Smooth muscle cell (in vitro differentiated cells): ENCODE results near the gene DOK6. TPM values are rescaled to one million over a fixed set of nuclear protein-coding genes. Genes with fewer than 3 reads are reported as not detected.

Experiments
- DNase-seq: peaks from one replicate; lab custom pipeline; 2025; ENCODE audit not compliant: unreplicated experiment; lab: John Stamatoyannopoulos, UW
- H2AFZ ChIP-seq: fragments of 200-600 bp; sonication (generic); 2 replicates; pipeline ENCODE4 v1.6.0; 2016; ENCODE audit warnings: antibody characterized with exemption, low read depth, mild to moderate bottlenecking
- H3F3A ChIP-seq: fragments of 200-600 bp; sonication (generic); 2 replicates; pipeline ENCODE4 v1.6.0; 2017; ENCODE audit warnings: antibody characterized with exemption, low read depth
- H3K27ac ChIP-seq: fragments of 200-600 bp; sonication (generic); 2 replicates; pipeline ENCODE4 v1.5.1; 2016; ENCODE audit warnings: low read depth, mild to moderate bottlenecking
- H3K27me3 ChIP-seq: fragments of 200-600 bp; sonication (generic); 2 replicates; pipeline ENCODE4 v1.6.1; 2016; ENCODE audit warnings: low read depth, mild to moderate bottlenecking
- H3K36me3 ChIP-seq: fragments of 200-600 bp; sonication (generic); 2 replicates; pipeline ENCODE4 v1.5.1; 2016; ENCODE audit warnings: low read depth
- H3K4me1 ChIP-seq: fragments of 200-600 bp; sonication (generic); 2 replicates; pipeline ENCODE4 v1.5.1; 2016; ENCODE audit warnings: low read depth
- H3K4me2 ChIP-seq: fragments of 200-600 bp; sonication (generic); 2 replicates; pipeline ENCODE4 v1.6.0; 2016; ENCODE audit warnings: mild to moderate bottlenecking
- H3K4me3 ChIP-seq: fragments of 200-600 bp; sonication (generic); 2 replicates; pipeline ENCODE4 v1.5.1; 2016; ENCODE audit warnings: mild to moderate bottlenecking
- H3K79me2 ChIP-seq: fragments of 200-600 bp; sonication (generic); 2 replicates; pipeline ENCODE4 v1.6.0; 2016; ENCODE audit warnings: low read depth, mild to moderate bottlenecking
- H3K9ac ChIP-seq: fragments of 200-600 bp; sonication (generic); 2 replicates; pipeline ENCODE4 v1.6.0; 2016; ENCODE audit warnings: low read depth
- H3K9me3 ChIP-seq: fragments of 200-600 bp; sonication (generic); replicated peaks from 2 replicates; pipeline ENCODE4 v1.5.1; 2016; ENCODE audit warnings: low read depth
- H4K20me1 ChIP-seq: fragments of 200-600 bp; sonication (generic); 2 replicates; pipeline ENCODE4 v1.6.0; 2016; ENCODE audit warnings: low read depth
- WGBS: methylation state at CpG from one replicate; pipeline ENCODE4 v1.1.7; 2016; ENCODE audit warnings: low lambda C conversion rate; 5-methylcytosine and 5-hydroxymethylcytosine counted together
- polyA plus RNA-seq: library from polyadenylated mRNA; unstranded; fragments of >200 nt; fragmentation: Nextera tagmentation; extraction: Ambion mirVana; gene quantifications from 2 replicates; pipeline ENCODE4 v1.2.1, GENCODE V29; 2016
- total RNA-seq: library from RNA; depleted of rRNA; stranded (reverse); fragments of >200 nt; gene quantifications from 2 replicates; pipeline ENCODE4 v1.2.3, GENCODE V29; 2014
- TF ChIP-seq, protein P1 (sequence below): fragments of 200-600 bp; sonication (generic); IDR thresholded peaks from 2 replicates; pipeline ENCODE4 v1.5.1; 2017; ENCODE audit warnings: borderline replicate concordance, mild to moderate bottlenecking, antibody characterized with exemption; ENCODE audit not compliant: insufficient read depth, poor library complexity, severe bottlenecking

DOK6 gene
- total and polyA plus RNA-seq, 2 experiments from 2014 or later: 7.2 to 21.4 TPM

DNA sequence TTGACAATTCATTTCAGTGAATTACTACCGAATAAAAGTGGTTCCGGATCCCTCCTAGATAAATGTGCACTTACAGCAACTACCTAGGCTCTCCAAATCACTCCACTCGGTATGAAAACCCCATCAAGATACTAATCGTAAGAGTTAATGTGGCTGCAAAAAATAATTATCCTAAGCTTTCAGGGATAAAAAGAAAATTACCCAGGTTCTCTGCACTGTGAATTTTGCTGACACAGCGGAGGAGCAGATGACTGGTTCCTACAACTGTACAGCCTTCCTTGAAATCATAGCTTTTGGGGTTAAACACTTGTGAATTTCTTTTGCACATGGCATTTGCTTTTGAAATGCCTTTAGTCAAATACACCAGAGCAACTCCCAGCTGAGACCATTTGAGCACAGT lies 442.3 kb downstream of the DOK6 start:
- H2AFZ ChIP-seq: no peak overlapping the region
- H3K36me3 ChIP-seq: no peaks in the 10 kb centered on the region
- no peaks in the 10 kb centered on the region for H3K79me2 ChIP-seq
- H3F3A ChIP-seq: peaks cover 20% of the 10 kb centered on the region
- no peaks in the 10 kb centered on the region for H3K9me3 ChIP-seq
- H3K27ac ChIP-seq: no peak overlapping the region
- 74% methylated on average over 5 of the region's 5 CpGs for WGBS
- no peak overlapping the region for H3K4me3 ChIP-seq
- H3K27me3 ChIP-seq: no peaks in the 10 kb centered on the region
- DNase-seq: no peak
- TF ChIP-seq, protein P1, sequence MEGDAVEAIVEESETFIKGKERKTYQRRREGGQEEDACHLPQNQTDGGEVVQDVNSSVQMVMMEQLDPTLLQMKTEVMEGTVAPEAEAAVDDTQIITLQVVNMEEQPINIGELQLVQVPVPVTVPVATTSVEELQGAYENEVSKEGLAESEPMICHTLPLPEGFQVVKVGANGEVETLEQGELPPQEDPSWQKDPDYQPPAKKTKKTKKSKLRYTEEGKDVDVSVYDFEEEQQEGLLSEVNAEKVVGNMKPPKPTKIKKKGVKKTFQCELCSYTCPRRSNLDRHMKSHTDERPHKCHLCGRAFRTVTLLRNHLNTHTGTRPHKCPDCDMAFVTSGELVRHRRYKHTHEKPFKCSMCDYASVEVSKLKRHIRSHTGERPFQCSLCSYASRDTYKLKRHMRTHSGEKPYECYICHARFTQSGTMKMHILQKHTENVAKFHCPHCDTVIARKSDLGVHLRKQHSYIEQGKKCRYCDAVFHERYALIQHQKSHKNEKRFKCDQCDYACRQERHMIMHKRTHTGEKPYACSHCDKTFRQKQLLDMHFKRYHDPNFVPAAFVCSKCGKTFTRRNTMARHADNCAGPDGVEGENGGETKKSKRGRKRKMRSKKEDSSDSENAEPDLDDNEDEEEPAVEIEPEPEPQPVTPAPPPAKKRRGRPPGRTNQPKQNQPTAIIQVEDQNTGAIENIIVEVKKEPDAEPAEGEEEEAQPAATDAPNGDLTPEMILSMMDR: no peak
- H3K9ac ChIP-seq: no peak overlapping the region
- no peak overlapping the region for H3K4me2 ChIP-seq
- H3K4me1 ChIP-seq: peaks cover 16% of the 10 kb centered on the region
- no peaks in the 10 kb centered on the region for H4K20me1 ChIP-seq

DNA sequence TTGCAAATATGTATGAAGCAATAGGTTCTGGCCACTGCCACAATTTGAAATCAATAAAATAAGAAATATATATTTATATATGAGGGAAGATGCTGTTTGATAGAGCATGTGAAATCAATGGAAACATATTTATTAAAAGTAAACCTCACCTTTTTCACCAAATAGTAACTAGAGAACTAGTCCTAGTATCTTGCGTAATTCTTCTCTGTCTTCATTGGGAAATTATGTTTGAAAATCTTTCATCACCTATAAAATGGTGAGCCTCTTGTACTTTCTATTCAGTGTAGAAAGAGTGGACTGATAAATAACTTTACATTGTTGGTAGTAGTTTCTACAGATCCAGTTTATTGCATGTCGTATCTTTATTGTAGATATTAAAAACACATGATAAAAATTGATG lies 444.0 kb downstream of the DOK6 start:
- Histone ChIP-seq H3K27me3 (no peaks in the 10 kb centered on the region), H3F3A (peaks cover 15% of the 10 kb centered on the region), H3K9me3 (no peaks in the 10 kb centered on the region), H3K36me3 (no peaks in the 10 kb centered on the region), H4K20me1 (no peaks in the 10 kb centered on the region), H3K9ac (no peak overlapping the region), H2AFZ (no peak overlapping the region), H3K4me3 (no peak overlapping the region), H3K79me2 (no peaks in the 10 kb centered on the region), H3K4me2 (no peak overlapping the region), H3K27ac (no peak overlapping the region), H3K4me1 (peaks cover 16% of the 10 kb centered on the region)
- WGBS: 96% methylated on average over 2 of the region's 2 CpGs
- DNase-seq: no peak
- TF ChIP-seq, protein P1: no peak

DNA sequence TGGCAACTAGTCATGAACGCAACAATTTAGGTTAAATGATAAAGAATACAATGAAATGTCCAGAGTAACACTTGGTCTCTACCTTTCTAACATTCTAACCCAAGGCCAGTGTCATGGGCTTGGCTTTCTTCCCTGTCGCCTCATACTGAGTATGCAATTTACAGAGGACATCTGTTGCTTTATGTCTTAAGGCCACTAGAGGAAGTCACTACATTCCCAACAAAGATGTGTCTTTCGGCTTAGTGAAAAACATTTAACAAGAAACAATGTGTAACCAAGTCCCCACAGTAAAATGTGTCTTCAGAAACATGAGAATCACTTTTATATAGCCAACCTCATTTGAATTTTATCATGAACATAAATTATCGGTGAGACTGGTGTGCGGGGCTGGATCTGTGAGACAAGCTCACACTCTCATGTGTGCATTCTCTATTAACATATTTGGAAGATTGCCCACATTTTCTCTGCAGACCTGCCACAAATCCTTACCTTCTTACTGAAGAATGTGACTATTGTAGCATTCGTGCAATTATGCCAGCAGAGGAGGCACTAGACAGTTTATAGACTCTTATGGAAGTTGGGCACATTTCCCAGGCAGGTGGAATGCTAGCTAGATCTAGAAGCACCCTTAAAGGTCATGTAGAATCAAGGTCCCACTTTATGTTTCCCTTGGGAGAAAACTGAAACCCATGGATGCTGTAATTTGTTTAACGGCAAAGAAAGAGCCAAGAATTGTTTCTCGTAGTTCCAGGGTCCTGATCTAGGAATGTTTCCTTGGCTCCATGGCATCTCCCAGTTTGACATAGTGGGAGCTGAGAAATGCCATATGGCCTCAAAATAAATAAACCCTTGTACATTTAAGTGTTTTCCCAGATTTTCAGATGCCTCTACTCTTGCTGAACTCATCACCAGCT lies 445.2 kb downstream of the DOK6 start:
- Histone ChIP-seq H3K9ac (no peak overlapping the region), H3K79me2 (no peaks in the 10 kb centered on the region), H3K27ac (no peak overlapping the region), H3K36me3 (no peaks in the 10 kb centered on the region), H2AFZ (no peak overlapping the region), H3K9me3 (no peaks in the 10 kb centered on the region), H3K4me2 (peak overlapping the region; percentile 58), H3K4me1 (peaks cover 13% of the 10 kb centered on the region), H3K4me3 (no peak overlapping the region), H4K20me1 (no peaks in the 10 kb centered on the region), H3F3A (peaks cover 7% of the 10 kb centered on the region), H3K27me3 (no peaks in the 10 kb centered on the region)
- no peak for DNase-seq
- TF ChIP-seq, protein P1: no peak
- 57% methylated on average over 8 of the region's 8 CpGs for WGBS
